Activated CD8-positive, alpha-beta memory T cell treated with anti-CD3 and anti-CD28 coated beads, Interleukin-2, amount 50 U/mL, for 48 hours (primary cell): ENCODE data around the gene GIPC1.
A peak's percentile ranks its signal among the peaks of the same experiment; 100 is the strongest.
"Not testable (repeated sequence)": the region's sequence is repeated elsewhere in the genome, so short reads cannot be mapped to it uniquely, and the experiment has no call there.

Experiments
- DNase-seq: peaks from one replicate; pipeline ENCODE4 v3.0.0-alpha.2; 2020

GIPC1 gene

GRCh38 chr19:14496029-14496833 lies at the start of gene GIPC1:
TSS of gene GIPC1 (minus strand) at chr19:14496127. CDS start at chr19:14482976, 13,151 bp downstream.
- DNase-seq = peak; percentile 92

- DNase-seq = no peak
Measured at GRCh38 chr19:14545716-14546082, 49.8 kb upstream of the GIPC1 start.

- DNase-seq = no peak
Measured at GRCh38 chr19:14544977-14545715, 49.2 kb upstream of the GIPC1 start.

GRCh38 chr19:14544047-14544446 lies 48.1 kb upstream of the GIPC1 start:
- DNase-seq = no peak

GRCh38 chr19:14542711-14543328 lies 46.9 kb upstream of the GIPC1 start:
- no peak for DNase-seq

GRCh38 chr19:14541979-14542378 lies 46.1 kb upstream of the GIPC1 start:
- not testable (repeated sequence) for DNase-seq

GRCh38 chr19:14540741-14541525 lies 45.0 kb upstream of the GIPC1 start:
- no peak for DNase-seq

GRCh38 chr19:14536926-14537692 lies 41.2 kb upstream of the GIPC1 start:
- peak; percentile 68 for DNase-seq

- no peak for DNase-seq
Measured at GRCh38 chr19:14533450-14533849, 37.5 kb upstream of the GIPC1 start.

GRCh38 chr19:14530506-14530905 lies 34.6 kb upstream of the GIPC1 start:
- no peak for DNase-seq

- no peak for DNase-seq
Measured at GRCh38 chr19:14530005-14530348, 34.0 kb upstream of the GIPC1 start.

- peak; percentile 100 for DNase-seq
Measured at GRCh38 chr19:14529254-14530004, 33.5 kb upstream of the GIPC1 start, which contains the start of gene TECR. TSS of gene TECR (plus strand) at chr19:14529594. CDS start at chr19:14529697, 103 bp downstream.

GRCh38 chr19:14528419-14529253 lies 32.7 kb upstream of the GIPC1 start:
- DNase-seq = no peak

- no peak for DNase-seq
Measured at GRCh38 chr19:14526423-14526822, 30.5 kb upstream of the GIPC1 start.

- no peak for DNase-seq
Measured at GRCh38 chr19:14525729-14526128, 29.8 kb upstream of the GIPC1 start.

- DNase-seq = no peak
Measured at GRCh38 chr19:14520543-14520942, 24.6 kb upstream of the GIPC1 start.

- no peak for DNase-seq
Measured at GRCh38 chr19:14519860-14520407, 24.0 kb upstream of the GIPC1 start.

GRCh38 chr19:14519245-14519859 lies 23.4 kb upstream of the GIPC1 start:
- DNase-seq = no peak

- DNase-seq = no peak
Measured at GRCh38 chr19:14517840-14518505, 22.0 kb upstream of the GIPC1 start, which contains the start of gene DNAJB1. TSS of gene DNAJB1 (minus strand) at chr19:14518397. CDS start at chr19:14518349, 48 bp downstream.
